Activated naive CD8-positive, alpha-beta T cell treated with anti-CD3 and anti-CD28 coated beads, Interleukin-2, amount 10 ng/mL, durations not matched to agents 7 days and 5 days (primary cell): ENCODE results near the gene FPGS. TPM values are rescaled to one million over a fixed set of nuclear protein-coding genes. Genes with fewer than 3 reads are reported as not detected.

Experiments
- ATAC-seq: fragments of 150-1000 bp; cut with Tn5 transposase; one replicate; pipeline ENCODE4 v1.10.0; 2021; ENCODE audit warnings: low read depth, moderate library complexity
- POLR2A ChIA-PET: fragments of 350-600 bp; sonication (Branson Sonifier 250); formaldehyde crosslinking; loops from one replicate; lab custom pipeline; 2021; ENCODE audit warnings: antibody characterized with exemption; lab: Charles Lee
- DNase-seq: peaks from one replicate; pipeline ENCODE4 v3.0.0; 2021
- H3K27ac Mint-ChIP-seq: one replicate; pipeline ENCODE4 v1.8.0; 2022; ENCODE audit warnings: mild to moderate bottlenecking, mixed read lengths
- H3K27me3 Mint-ChIP-seq: one replicate; pipeline ENCODE4 v1.8.0; 2022; ENCODE audit warnings: mild to moderate bottlenecking, moderate library complexity, mixed read lengths
- H3K36me3 Mint-ChIP-seq: one replicate; pipeline ENCODE4 v1.8.0; 2021; ENCODE audit warnings: mild to moderate bottlenecking, mixed read lengths
- H3K4me1 Mint-ChIP-seq: one replicate; pipeline ENCODE4 v1.8.0; 2021; ENCODE audit warnings: mixed read lengths
- H3K4me3 Mint-ChIP-seq: one replicate; pipeline ENCODE4 v1.8.0; 2022; ENCODE audit warnings: mild to moderate bottlenecking, moderate library complexity, mixed read lengths
- H3K9me3 Mint-ChIP-seq: one replicate; pipeline ENCODE4 v1.8.0; 2021; ENCODE audit warnings: mixed read lengths
- total RNA-seq, 2 experiments: library from RNA; stranded (reverse); gene quantifications; one replicate each; pipeline ENCODE4 v1.2.3, GENCODE V29; 2021

FPGS gene
- total RNA-seq, 2 experiments from 2014 or later, result 108 to 109 TPM

GRCh38 chr9:127763918-127764384 is 38.7 kb upstream of the FPGS start:
- Mint-ChIP-seq H3K9me3 (no peaks in the 10 kb centered on the region), H3K4me3 (no peak overlapping the region), H3K4me1 (peaks cover 42% of the 10 kb centered on the region), H3K27ac (peak overlapping the region; percentile 69), H3K27me3 (no peaks in the 10 kb centered on the region), H3K36me3 (peaks cover 52% of the 10 kb centered on the region)
- ATAC-seq (no peak), DNase-seq (no peak)
- POLR2A ChIA-PET, result interaction anchor here (1.3 to 1.5 kb wide), 2 partner anchors 18 to 106 kb away, joined by 3 read pairs; no protein-coding TSS in a partner anchor

- Mint-ChIP-seq H3K9me3 (no peaks in the 10 kb centered on the region), H3K36me3 (peaks cover 55% of the 10 kb centered on the region), H3K27ac (peak overlapping the region; percentile 23), H3K4me3 (no peak overlapping the region), H3K4me1 (peaks cover 55% of the 10 kb centered on the region), H3K27me3 (no peaks in the 10 kb centered on the region)
- ATAC-seq (no peak), DNase-seq (no peak)
- POLR2A ChIA-PET, result interaction anchor here (0.7 to 2.8 kb wide), 6 partner anchors 11 to 150 kb away, joined by 3 to 12 read pairs (median 3); no protein-coding TSS in a partner anchor
Measured at GRCh38 chr9:127765418-127765817, 37.3 kb upstream of the FPGS start.

- POLR2A ChIA-PET, result interaction anchor here (0.8 to 2.8 kb wide), 10 partner anchors 9 to 148 kb away, joined by 4 to 17 read pairs (median 7); partner anchors contain the start of genes CDK9, SH2D3C and TOR2A
- Mint-ChIP-seq H3K4me1 (peaks cover 69% of the 10 kb centered on the region), H3K27ac (peak overlapping the region; percentile 90), H3K4me3 (peak overlapping the region; percentile 61), H3K27me3 (no peaks in the 10 kb centered on the region), H3K9me3 (no peaks in the 10 kb centered on the region), H3K36me3 (peaks cover 54% of the 10 kb centered on the region)
- no peak for ATAC-seq
- DNase-seq, result no peak
Measured at GRCh38 chr9:127767410-127767809, 35.3 kb upstream of the FPGS start.

- POLR2A ChIA-PET, result interaction anchor here (0.8 to 2.8 kb wide), 8 partner anchors 8 to 148 kb away, joined by 4 to 17 read pairs (median 7); partner anchors contain the start of genes CDK9 and SH2D3C
- ATAC-seq, result no peak
- peaks cover 52% of the 10 kb centered on the region for H3K36me3 Mint-ChIP-seq
Measured at GRCh38 chr9:127767909-127768331, 34.8 kb upstream of the FPGS start.

GRCh38 chr9:127768698-127769097 is 34.0 kb upstream of the FPGS start:
- Mint-ChIP-seq H3K27me3 (no peaks in the 10 kb centered on the region), H3K36me3 (peaks cover 50% of the 10 kb centered on the region), H3K4me1 (peaks cover 65% of the 10 kb centered on the region), H3K4me3 (peak overlapping the region; percentile 76), H3K27ac (peak overlapping the region; percentile 82), H3K9me3 (no peaks in the 10 kb centered on the region)
- ATAC-seq (no peak), DNase-seq (no peak)
- POLR2A ChIA-PET, result interaction anchor here (2.2 to 4.3 kb wide), 5 partner anchors 10 to 101 kb away, joined by 7 to 57 read pairs (median 19); partner anchors contain the start of genes CDK9 and SH2D3C

More at GRCh38 chr9:127767909-127768331, 34.8 kb upstream of the FPGS start:
- H3K9me3 Mint-ChIP-seq, result no peaks in the 10 kb centered on the region
- H3K4me3 Mint-ChIP-seq, result peak overlapping the region; percentile 76
- no peak for DNase-seq
- H3K4me1 Mint-ChIP-seq, result peaks cover 69% of the 10 kb centered on the region
- H3K27ac Mint-ChIP-seq, result peak overlapping the region; percentile 90
- no peaks in the 10 kb centered on the region for H3K27me3 Mint-ChIP-seq

- Mint-ChIP-seq H3K4me3 (peak overlapping the region; percentile 76), H3K27ac (peak overlapping the region; percentile 82), H3K36me3 (peaks cover 50% of the 10 kb centered on the region), H3K4me1 (peaks cover 64% of the 10 kb centered on the region), H3K9me3 (no peaks in the 10 kb centered on the region), H3K27me3 (no peaks in the 10 kb centered on the region)
- ATAC-seq (no peak), DNase-seq (no peak)
- POLR2A ChIA-PET, result interaction anchor here (1.0 to 4.3 kb wide), 5 partner anchors 10 to 136 kb away, joined by 4 to 57 read pairs (median 19); partner anchors contain the start of genes CDK9 and SH2D3C
Measured at GRCh38 chr9:127769101-127769500, 33.6 kb upstream of the FPGS start.

- Mint-ChIP-seq H3K27ac (peak overlapping the region; percentile 88), H3K4me3 (peak overlapping the region; percentile 89), H3K36me3 (peaks cover 51% of the 10 kb centered on the region), H3K27me3 (no peaks in the 10 kb centered on the region), H3K4me1 (peaks cover 65% of the 10 kb centered on the region), H3K9me3 (no peaks in the 10 kb centered on the region)
- no peak for DNase-seq
- no peak for ATAC-seq
- POLR2A ChIA-PET, result interaction anchor here (0.6 to 4.3 kb wide), 9 partner anchors 9 to 200 kb away, joined by 3 to 57 read pairs (median 11); partner anchors contain the start of genes CDK9 and SH2D3C
Measured at GRCh38 chr9:127769929-127770582, 32.6 kb upstream of the FPGS start.

- no peaks in the 10 kb centered on the region for H3K27me3 Mint-ChIP-seq
- H3K4me3 Mint-ChIP-seq, result peak overlapping the region; percentile 89
- peak overlapping the region; percentile 88 for H3K27ac Mint-ChIP-seq
- no peaks in the 10 kb centered on the region for H3K9me3 Mint-ChIP-seq
- DNase-seq, result no peak
- peaks cover 46% of the 10 kb centered on the region for H3K36me3 Mint-ChIP-seq
- ATAC-seq, result no peak
- peaks cover 63% of the 10 kb centered on the region for H3K4me1 Mint-ChIP-seq
- POLR2A ChIA-PET, result interaction anchor here (0.6 to 4.3 kb wide), 15 partner anchors 8 to 319 kb away, joined by 3 to 57 read pairs (median 6); partner anchors contain the start of genes CDK9, LRSAM1, RPL12 and SH2D3C
Measured at GRCh38 chr9:127770583-127770904, 32.1 kb upstream of the FPGS start.

- DNase-seq (peak; percentile 98), ATAC-seq (peak; percentile 91)
- POLR2A ChIA-PET, result interaction anchor here (0.6 to 4.3 kb wide), 14 partner anchors 8 to 320 kb away, joined by 3 to 57 read pairs (median 5); partner anchors contain the start of genes CDK9, LRSAM1, RPL12 and SH2D3C
- Mint-ChIP-seq H3K27ac (peak overlapping the region; percentile 88), H3K27me3 (no peaks in the 10 kb centered on the region), H3K4me3 (peak overlapping the region; percentile 89), H3K4me1 (peaks cover 62% of the 10 kb centered on the region), H3K9me3 (no peaks in the 10 kb centered on the region), H3K36me3 (peaks cover 43% of the 10 kb centered on the region)
Measured at GRCh38 chr9:127770905-127771569, 31.6 kb upstream of the FPGS start.

- Mint-ChIP-seq H3K9me3 (no peaks in the 10 kb centered on the region), H3K36me3 (peaks cover 41% of the 10 kb centered on the region)
Measured at GRCh38 chr9:127771570-127772189, 31.0 kb upstream of the FPGS start.

GRCh38 chr9:127772603-127773002 is 30.1 kb upstream of the FPGS start:
- Mint-ChIP-seq H3K9me3 (no peaks in the 10 kb centered on the region), H3K4me1 (peaks cover 54% of the 10 kb centered on the region), H3K36me3 (peaks cover 36% of the 10 kb centered on the region), H3K27me3 (no peaks in the 10 kb centered on the region), H3K4me3 (no peak overlapping the region), H3K27ac (peak overlapping the region; percentile 25)
- DNase-seq (no peak), ATAC-seq (no peak)
- POLR2A ChIA-PET, result interaction anchor here (0.7 to 4.3 kb wide), 2 partner anchors 12 to 75 kb away, joined by 5 to 57 read pairs; partner anchors contain the start of gene CDK9

More at GRCh38 chr9:127771570-127772189, 31.0 kb upstream of the FPGS start:
- ATAC-seq (no peak), DNase-seq (no peak)
- Mint-ChIP-seq H3K27ac (peak overlapping the region; percentile 88), H3K4me3 (peak overlapping the region; percentile 89), H3K27me3 (no peaks in the 10 kb centered on the region), H3K4me1 (peaks cover 61% of the 10 kb centered on the region)
- POLR2A ChIA-PET, result interaction anchor here (0.7 to 4.3 kb wide), 16 partner anchors 7 to 320 kb away, joined by 3 to 57 read pairs (median 5); partner anchors contain the start of genes CDK9, LRSAM1, RPL12 and SH2D3C

- no peak overlapping the region for H3K27ac Mint-ChIP-seq
- peaks cover 51% of the 10 kb centered on the region for H3K4me1 Mint-ChIP-seq
- peaks cover 36% of the 10 kb centered on the region for H3K36me3 Mint-ChIP-seq
- POLR2A ChIA-PET, result no interaction called here
- H3K27me3 Mint-ChIP-seq, result no peaks in the 10 kb centered on the region
- ATAC-seq (no peak), DNase-seq (no peak)
- no peak overlapping the region for H3K4me3 Mint-ChIP-seq
- no peaks in the 10 kb centered on the region for H3K9me3 Mint-ChIP-seq
Measured at GRCh38 chr9:127773272-127773671, 29.4 kb upstream of the FPGS start.
